SW 1271 (cell line): ENCODE measurements around the gene PPM1H.
"Not testable (repeated sequence)": the region's sequence is repeated elsewhere in the genome, so short reads cannot be mapped to it uniquely, and the experiment has no call there.

Source experiments
- DNase-seq, 2 experiments: peaks; one replicate each; lab custom pipeline; 2025; lab: John Stamatoyannopoulos, UW

The PPM1H gene

DNA sequence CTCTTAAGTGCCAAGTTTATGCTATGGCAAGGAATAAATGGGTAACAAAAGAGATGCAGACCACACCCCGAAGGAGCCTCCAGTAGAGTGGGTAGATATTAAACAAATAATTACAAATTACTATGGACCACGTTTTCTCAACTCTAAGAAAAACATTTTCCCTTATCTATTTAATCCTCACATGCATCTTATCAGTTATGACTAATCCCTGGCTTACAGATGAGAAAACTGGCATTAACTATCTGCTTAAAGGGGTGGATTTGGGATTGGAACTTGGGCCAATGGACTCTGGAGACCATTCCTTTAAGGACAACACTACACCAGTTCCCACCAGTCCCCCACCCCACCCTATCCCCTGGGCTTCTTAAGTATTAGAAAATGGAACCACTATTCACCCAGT lies 26.3 kb downstream of the PPM1H start:
- DNase-seq, result no peak

DNA sequence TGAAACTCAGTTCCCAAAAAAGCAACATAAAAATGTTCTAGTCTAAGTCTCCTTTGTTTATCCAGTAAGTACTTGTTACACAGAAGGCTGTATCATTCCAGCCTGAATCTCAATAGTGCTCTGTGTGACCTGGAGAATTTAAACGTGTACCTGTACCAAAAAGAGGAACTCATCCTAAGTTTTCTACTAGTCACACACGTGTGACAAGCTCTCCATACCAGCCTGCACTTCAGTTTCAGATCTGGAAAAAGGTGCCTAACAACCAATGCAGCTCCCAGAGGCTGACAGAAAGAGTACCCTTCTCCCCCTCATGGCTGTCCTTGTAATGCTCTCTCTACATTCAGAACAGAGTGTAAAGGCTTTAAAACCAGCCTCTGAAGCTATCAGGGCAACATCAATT lies 27.4 kb downstream of the PPM1H start:
- no peak for DNase-seq

DNA sequence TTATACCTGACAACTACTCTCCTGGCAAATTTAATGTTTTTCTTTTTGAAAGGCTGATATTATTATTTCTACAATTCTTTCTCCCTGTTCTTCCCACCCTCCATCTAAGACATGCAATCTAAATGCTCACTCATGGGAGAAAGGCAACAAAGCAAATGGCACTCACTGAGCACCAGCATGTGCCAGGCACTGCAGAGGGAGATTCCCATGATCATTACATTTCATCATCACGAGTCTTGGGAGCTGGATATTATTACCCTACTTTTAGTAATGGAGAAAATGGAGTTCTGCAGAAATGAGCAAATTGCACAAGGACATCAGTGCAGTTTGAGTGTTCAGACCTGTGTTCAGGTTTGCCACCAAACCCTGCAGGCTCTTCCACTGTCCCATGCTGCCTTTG lies 27.9 kb downstream of the PPM1H start:
- DNase-seq, result no peak

DNA sequence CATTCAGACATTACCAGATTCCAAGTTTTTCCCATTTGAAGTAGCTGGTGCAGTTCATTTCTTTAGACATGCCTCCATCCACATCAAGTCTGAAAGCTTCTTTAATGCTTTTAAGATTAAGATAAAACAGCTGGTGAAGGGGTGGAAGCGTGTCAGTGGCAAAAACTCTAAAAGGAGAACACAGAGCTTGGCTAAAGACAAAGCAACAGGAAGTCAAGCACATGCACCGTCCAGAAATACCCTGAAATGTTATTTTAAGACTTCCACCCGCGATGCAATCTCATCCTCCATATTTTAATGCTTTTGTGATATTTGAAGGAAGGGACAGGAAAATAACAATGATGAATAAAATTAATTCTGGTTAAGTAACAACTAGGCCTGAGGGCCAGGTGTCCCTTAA lies 31.8 kb downstream of the PPM1H start:
- DNase-seq, result no peak

DNA sequence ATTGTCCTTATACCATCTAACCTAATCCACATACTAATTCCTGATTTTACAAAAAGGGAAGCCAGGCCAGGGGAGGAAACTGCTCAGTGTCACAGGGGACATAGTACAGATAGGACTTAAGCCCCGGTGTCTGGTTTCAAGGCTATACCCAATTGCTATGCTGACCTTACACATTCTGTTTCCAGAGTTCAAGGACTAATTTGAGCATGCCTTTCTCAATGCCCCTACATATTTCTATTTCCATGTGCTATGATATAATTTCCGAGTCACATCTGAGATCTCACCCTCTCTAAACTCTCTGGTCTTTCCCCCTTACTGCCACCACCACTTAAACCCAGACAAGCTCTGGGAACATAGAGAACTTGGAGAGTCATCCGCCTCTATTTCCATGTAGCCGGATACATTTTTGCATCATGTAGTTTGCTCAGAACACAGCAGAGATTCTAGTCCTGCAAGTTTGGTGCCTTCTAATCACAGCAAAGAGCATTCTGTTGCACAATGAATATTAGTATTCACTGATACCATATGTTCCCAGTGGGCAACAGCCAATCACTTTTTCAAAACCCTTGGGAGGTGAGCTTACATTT lies 34.2 kb downstream of the PPM1H start:
- no peak for DNase-seq

DNA sequence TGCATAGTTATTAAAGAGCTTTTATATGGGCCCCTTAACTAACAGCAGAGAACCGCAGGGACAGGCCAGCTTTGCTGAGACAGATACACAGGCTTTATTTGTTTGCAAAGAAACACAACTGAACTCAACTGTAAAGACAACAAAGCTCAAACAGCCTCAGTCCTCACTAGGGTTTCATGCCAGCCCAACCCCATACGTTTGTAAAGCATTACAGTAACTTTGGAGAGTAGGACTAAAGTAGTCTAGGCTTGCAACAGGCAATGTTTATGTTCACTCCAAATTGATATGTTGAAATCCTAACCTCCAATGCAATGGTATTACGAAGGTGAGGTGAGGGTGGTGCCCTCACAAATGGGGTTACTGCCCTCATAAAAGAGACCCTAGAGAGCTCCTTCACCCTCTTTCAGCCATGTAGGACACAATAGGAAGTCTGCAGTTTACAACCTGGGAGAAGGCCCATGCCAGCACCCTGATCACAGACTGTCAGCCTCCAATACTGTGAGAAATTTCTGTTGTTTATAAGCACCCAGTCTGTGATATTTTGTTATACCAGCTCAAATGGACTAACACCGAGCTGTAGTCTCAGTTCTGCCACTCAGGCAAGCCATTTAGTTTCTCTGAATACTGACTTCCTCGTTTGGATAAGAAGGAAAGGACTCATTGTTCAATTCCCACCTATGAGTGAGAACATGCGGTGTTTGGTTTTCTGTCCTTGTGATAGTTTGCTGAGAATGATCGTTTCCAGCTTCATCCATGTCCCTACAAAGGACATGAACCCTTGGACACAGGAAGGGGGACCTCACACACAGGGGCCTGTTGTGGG lies 35.2 kb downstream of the PPM1H start:
- no peak for DNase-seq

DNA sequence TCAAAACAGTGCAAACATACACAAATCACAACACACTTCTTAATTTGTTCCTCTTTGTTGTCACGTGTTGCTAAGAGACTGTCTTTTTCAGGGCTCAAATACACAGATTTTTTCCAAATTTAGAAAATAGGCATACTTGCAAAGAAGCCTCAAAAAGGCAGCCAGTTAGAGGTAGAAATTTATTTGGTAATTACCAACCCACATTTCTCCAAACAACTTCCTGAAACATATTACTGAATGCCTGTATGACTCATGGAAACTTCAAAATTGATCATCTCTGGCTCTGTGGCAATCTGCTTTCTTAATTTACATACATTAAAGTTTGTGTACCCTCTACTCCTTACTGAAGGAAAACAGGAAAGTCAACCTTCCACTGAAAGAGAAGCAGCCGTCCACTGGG lies 36.4 kb downstream of the PPM1H start:
- no peak for DNase-seq

DNA sequence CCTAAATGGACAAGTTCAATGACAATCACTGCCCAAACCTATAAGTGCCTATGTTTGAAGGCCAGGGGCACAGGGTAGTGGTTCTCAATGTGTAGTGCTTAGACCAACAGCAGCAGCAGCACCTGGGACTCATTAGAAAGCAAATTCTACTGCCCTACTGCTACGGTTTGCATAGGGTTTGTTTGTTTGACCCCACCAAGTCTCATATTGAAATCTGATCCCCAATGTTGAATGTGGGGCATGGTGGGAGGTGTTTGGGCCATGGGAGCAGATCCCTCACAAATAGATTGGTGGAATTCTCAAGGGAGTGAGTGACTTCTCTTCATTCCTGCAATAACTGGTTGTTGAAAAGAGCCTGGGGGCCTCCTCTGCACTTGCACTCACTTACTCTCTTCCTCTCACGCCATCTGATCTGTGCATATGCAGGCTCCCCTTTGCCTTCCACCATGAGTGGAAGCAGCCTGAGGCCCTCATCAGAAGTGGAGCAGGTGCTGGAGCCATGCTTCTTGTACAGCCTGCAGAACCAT lies 39.5 kb downstream of the PPM1H start:
- no peak for DNase-seq

DNA sequence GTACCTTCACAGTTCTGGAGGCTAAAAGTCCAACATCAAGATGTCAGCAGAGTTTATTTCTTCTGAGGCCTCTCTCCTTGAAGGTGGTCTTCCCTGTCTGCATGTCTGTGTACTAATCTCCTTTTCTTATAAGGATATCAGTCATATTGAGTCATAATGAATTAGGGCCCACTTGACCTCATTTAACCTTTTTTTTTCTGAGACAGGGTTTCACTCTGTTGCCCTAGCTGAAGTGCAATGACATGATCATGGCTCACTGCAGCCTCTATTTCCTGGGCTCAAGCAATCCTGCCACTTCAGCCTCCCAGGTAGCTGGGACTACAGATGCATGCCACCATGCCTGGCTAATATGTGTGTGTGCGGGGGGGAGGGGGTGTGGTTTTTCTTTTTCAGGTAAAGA lies 41.7 kb downstream of the PPM1H start:
- DNase-seq, result no peak

DNA sequence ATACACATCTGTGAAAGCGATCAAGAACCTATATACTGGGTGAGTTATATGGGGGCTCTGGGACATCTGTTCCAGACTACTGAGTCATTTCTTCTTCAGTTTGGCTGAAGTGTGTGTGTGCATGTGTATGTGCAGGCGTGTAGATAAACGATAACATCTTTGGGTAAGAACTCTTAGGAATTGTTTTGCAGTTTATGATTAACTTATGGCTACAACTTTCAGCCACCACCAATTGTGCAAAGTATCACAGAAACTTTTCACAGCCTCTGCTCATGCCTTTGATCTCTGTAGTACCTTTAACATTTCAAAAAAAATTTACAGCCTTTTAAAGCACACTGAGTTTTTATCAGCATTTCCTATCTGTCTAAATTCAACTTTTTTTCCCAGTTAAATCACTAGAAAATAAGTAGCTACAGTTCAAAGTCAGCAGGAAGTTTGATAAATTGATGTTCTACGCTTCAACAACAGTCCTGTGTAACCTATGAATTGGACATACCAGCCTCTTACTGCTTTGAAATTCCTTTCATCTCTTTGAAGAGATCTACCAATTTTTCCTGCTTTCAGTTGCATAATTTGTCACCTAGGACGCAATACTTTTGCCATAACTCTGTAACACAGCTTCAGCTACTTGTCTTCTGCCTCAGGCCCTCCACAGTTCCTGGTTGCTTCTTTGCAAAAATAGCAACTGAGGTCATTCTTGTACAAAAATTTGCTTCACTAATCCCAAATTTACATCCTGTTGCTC lies 43.0 kb downstream of the PPM1H start:
- no peak for DNase-seq

DNA sequence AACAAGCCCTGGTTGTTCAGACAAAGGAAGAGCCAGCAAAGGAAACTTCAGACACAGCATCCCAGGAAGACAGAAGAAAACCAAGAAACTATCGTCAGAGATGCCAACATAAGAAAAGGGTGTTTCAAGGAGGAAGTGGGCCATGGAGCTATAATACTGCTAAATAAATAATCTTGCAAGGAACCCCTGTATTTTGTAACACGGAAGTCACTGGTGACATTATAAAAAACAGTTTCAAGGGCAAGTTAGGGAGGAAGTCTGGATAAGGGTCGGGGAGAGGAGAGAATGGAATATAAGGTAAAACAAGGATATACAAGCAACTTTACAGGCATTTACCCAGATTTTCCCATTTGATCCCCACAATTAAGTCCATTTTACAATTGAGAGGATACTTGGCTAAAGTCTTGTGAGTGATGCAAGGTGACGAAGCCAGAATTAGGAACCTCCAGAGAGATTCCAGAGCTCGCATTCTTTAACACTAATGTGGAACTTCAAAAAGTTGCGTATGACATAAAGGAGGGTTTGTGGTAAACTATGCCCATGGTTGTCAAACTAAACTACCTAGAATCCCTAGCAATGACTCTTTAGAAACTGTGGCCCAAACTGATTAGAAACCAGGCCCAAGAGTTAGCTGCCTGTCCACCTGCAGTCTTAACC lies 46.4 kb downstream of the PPM1H start:
- DNase-seq, result no peak

DNA sequence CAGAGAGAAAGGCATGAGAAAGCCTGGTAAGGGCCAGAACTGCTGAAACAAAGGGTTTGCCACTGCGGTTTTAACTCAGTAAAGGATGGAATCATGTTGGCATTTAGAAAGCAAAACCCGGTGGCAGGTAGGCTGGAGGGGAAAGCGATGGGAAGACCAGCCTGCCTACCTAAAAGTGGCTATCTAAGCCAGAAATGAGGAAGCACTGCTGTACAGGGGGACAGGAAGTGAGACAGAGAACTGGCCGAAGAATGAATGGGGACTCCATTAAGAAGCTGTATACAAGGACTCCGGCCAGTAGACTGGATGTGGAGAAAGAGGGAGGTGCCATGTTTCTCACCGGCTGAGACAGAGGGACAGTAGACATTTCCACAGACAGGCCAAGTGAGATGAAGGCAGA lies 48.2 kb downstream of the PPM1H start:
- no peak for DNase-seq

DNA sequence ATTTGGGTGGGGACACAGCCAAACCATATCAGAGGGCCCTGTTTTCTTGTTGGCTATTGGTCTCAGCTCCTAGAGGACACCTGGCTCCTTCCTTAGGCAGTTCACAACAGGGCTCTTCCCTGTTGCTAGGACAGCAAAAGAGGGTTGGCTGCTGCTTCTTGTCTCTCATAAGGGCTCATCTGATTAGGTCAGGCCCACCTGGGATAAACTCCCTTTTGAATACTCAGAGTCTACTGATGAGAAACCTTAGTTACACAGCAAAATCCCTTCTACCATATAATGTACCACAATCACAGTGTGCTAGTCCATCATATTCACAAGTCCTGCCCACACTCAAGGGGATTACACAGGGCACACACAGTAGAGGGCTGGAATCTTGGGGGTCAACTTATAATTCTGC lies 49.7 kb downstream of the PPM1H start:
- no peak for DNase-seq

DNA sequence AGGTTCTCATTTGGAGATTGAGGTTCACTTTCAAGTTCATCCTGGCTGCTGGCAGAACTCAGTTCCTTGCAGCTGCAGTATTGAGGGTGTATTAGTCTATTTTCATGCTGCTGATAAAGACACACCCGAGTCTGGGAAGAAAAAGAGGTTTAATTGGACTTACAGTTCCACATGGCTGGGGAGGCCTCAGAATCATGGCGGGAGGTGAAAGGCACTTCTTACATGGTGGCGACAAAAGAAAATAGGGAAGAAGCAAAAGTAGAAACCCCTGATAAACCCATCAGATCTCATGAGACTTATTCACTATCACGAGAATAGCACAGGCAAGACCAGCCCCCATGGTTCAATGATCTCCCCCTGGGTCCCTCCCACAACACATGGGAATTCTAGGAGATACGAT lies 50.1 kb downstream of the PPM1H start:
- DNase-seq, result not testable (repeated sequence)

DNA sequence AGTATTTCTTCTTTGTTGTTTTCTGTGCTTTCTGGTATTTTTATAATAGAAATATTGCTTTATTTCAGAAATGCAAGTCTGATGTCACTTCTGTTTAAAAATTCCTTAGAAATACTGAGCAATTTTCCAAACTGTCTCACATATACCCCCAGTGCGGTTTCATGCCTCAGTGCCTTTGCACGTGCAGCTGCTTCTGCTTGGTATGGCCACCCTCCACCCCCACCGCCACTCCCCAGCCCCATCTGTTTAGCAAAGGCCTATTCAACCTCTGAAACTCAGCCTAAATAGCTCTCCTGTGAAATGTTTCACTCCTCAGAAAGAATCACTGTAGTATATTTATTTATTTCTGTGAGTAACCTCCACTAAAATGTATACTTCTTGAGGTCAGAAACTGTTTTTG lies 52.3 kb downstream of the PPM1H start:
- DNase-seq, result no peak

DNA sequence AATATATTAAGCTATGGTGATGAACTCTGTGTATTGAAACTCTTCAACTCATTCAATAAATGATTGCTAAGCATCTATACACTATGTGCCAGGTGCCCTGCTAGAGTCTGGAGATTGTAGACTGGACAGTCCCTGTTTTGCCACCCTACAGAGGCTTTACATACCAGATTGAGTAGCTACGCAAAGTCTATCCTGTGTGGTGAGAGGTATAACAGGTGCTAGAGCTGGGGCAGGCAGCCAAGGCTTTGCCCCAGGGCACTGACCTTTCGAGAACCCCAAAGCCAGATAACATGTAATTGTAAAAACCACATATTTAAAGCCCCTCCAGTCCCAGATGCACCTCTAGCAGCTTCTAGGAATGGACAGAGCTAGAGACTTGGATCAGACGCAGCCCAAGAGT lies 52.8 kb downstream of the PPM1H start:
- no peak for DNase-seq

DNA sequence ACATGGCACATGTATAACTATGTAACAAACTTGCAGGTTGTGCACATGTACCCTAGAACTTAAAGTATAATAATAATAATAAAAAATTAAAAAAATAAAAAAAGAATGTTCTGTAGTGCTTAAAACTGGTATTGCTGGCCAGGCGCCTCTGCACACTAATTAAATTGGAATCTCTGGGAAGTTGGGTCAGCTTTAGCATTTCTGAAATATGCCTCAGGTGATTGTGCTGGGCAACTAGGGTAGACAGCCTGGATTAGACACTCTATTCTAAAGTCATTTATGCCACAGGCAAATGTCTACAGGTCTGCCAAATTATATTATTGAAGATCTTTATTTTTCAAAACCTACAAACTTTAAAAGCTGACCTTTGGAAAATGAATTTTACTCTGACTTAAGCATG lies 55.3 kb downstream of the PPM1H start:
- DNase-seq, result no peak

DNA sequence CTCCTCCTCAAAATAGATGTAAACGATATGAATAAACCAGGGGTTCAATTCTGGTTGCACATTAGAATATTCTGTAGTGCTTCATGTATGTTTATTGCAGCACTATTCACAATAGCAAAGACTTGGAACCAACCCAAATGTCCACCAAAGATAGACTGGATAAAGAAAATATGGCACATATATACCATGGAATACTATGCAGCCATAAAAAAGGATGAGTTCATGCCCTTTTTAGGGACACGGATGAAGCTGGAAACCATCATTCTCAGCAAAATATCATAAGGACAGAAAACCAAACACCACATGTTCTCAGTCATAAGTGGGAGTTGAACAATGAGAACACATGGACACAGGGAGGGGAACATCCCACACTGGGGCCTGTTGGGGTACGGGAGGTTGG lies 55.7 kb downstream of the PPM1H start:
- DNase-seq, result not testable (repeated sequence)

DNA sequence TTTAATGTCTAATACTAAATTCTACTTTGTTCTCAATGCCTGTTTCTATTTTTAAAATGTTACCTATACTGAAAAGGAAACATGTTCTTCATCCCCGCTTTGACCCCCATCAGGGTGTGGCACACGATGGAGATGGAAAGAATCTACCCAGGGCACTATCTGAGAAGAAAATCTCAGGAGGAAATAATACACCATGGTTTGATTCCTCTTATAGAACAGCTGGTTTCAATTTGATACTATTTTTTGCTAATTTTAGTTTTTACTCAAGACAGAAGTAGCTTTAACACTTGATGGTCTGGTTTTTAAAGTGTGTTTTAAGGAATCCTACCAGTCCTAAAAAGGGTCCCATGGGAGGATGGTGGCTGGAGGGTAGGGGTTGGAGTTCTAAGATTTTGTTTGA lies 56.7 kb downstream of the PPM1H start:
- DNase-seq, result no peak

DNA sequence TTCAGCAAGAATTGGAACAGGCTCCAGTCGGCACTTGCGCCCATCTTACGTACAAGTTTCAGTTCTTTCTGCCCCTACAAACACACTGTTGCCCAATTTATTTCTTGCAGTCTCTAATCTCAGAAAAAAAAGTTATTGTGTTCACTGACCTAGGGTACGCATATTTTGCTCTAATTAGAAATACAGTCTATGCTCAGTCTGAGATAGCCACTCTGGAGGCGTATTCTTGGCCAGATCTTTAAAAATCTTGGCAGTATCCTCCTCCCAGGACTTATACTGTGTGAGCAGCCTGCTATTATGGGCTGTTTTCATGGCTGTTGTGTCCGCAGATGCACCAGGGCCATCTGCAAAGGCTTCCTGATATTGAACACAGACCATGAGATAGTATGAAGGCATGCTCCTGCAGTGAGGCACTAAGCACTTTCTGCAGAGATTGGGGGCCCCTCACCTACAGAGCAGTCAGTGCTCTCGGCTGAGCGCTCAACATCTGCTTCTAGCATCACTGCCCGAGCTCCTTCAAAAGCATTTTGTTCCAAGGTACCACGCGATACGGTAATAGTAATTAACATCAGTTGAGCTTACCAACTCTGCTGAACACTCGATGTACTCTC lies 57.9 kb downstream of the PPM1H start:
- no peak for DNase-seq

DNA sequence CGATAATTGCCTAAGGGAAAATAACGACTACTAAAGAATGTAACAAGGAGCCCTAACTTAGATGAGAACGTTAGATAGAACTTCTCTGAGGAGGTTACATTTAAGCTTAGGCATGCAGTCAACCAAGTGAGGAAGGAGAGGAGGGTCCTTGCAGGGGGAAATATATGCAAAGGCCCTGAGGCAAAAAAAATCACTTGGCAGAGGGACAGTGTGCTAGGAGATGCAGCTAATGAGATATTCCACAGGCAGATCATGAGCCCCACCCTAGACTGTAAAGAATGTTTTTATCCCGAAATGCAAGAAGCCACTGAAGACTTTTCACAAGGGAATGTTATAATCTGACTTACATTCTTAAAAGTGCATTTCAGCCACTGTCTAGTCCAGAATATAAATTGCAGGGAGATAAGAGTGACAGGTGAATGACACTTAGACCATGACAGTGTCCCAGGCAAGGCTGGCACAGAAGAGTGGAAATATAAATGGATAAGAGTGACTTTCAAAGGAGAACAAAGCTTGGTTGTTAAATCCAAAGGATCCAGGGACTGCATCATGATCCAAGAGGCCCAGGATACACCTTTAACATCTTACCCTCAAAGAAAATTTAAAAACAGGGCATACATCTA lies 61.0 kb downstream of the PPM1H start:
- no peak for DNase-seq
